ENCODE data around the gene SPAG5.

Gene SPAG5

DNA sequence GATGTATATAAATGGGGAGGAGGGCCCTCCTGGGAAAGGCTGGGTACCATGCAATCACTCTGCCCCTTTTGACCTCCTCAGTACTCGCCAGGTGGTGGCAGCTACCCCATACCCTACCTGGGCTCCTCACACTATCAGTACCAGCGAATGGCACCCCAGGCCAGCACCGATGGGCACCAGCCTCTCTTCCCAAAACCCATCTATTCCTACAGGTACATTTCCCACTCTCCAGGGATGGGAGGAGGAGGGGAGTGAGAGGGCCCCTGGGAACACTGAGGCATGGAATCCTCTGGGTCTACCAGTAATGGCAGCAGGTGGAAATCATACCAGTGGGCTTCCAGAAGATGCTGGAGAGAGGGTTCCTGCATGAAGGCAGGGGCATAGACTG is 69.8 kb downstream of the SPAG5 start:
- H3K27me3 Mint-ChIP-seq (ENCODE audit: low read depth) = peaks cover 17% of the 10 kb centered on the region
- H3K4me1 Mint-ChIP-seq = peaks cover 12% of the 10 kb centered on the region
- H3K4me3 Mint-ChIP-seq = no peak overlapping the region
- H3K36me3 Mint-ChIP-seq (ENCODE audit: low read depth) = no peaks in the 10 kb centered on the region
- no peak overlapping the region for H3K27ac Mint-ChIP-seq
- TF ChIP-seq, protein P1, sequence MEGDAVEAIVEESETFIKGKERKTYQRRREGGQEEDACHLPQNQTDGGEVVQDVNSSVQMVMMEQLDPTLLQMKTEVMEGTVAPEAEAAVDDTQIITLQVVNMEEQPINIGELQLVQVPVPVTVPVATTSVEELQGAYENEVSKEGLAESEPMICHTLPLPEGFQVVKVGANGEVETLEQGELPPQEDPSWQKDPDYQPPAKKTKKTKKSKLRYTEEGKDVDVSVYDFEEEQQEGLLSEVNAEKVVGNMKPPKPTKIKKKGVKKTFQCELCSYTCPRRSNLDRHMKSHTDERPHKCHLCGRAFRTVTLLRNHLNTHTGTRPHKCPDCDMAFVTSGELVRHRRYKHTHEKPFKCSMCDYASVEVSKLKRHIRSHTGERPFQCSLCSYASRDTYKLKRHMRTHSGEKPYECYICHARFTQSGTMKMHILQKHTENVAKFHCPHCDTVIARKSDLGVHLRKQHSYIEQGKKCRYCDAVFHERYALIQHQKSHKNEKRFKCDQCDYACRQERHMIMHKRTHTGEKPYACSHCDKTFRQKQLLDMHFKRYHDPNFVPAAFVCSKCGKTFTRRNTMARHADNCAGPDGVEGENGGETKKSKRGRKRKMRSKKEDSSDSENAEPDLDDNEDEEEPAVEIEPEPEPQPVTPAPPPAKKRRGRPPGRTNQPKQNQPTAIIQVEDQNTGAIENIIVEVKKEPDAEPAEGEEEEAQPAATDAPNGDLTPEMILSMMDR (IDR thresholded peaks at IDR 0.05; ENCODE audit: unreplicated experiment in 3 of 3) = no peak
- H3K9me3 Mint-ChIP-seq = no peaks in the 10 kb centered on the region

DNA sequence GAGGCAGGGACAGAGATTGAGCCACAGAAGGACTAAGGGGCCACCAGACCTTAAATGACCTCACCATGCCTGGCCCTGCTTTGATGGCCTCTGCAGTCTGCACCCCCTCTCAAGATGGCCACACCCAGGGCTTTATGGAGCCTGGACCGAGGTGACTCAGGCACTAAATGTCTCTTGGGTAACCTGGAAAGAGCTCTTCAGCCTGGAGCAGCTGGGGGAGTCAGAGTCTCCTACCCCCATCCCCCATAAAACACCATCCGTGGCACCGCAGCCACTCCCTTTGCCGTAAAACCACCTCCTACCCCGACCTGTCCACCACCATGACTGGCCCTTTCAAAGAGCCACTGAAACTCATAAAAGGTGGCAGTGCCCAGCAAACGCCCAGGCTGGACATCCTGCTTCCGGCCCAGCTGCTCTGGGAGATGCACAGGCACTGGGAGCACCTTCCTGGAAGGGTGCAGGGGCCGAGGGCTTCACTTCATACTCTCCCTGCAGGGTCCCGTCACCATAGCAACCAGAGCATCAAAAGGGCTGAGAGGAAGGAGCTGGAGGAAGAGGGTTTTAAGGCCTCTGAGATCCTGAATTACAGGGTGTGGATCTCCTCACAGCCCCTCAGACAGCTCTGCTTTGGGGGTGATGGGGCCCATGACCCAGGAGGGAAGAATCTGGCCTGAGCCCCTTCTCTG is 70.4 kb downstream of the SPAG5 start:
- Mint-ChIP-seq H3K4me3 (no peak overlapping the region), H3K27ac (peak overlapping the region in 1 of 3 experiments; percentile 63), H3K36me3 (ENCODE audit: low read depth) (no peaks in the 10 kb centered on the region), H3K9me3 (no peaks in the 10 kb centered on the region), H3K4me1 (peaks cover 12% of the 10 kb centered on the region), H3K27me3 (ENCODE audit: low read depth) (peaks cover 19% of the 10 kb centered on the region)
- TF ChIP-seq, protein P1 (IDR thresholded peaks at IDR 0.05; ENCODE audit: unreplicated experiment in 3 of 3) = no peak

DNA sequence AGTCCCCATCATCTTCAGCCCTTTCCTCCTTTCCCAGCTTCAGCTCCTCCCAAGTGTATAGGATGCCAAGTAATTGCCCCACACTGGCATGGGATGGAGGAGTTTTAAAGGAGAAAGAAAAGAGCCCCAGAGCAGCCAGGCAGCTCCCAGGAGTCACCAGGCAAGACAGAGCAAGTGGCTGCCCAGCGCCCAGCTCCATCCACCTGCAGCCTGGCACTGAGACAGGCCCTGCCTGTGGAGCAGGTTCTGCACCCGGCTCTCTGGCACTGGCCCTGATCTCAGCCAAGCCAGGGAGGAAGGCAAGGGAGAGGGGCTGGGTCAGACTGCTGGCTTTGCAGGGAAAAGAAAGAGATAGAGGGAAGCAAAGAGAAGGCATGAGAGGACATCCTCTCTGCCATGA is 71.0 kb downstream of the SPAG5 start:
- Mint-ChIP-seq H3K9me3 (no peaks in the 10 kb centered on the region), H3K27ac (no peak overlapping the region), H3K4me1 (peaks cover 12% of the 10 kb centered on the region), H3K4me3 (no peak overlapping the region), H3K27me3 (ENCODE audit: low read depth) (peaks cover 17% of the 10 kb centered on the region), H3K36me3 (ENCODE audit: low read depth) (no peaks in the 10 kb centered on the region)
- TF ChIP-seq, protein P1 (IDR thresholded peaks at IDR 0.05; ENCODE audit: unreplicated experiment in 3 of 3) = no peak

Measured in nephron (organoid).